ENCODE data around the gene OSBPL3.
A peak's percentile ranks its signal among the peaks of the same experiment; 100 is the strongest.

The OSBPL3 gene

GRCh38 chr7:24970676-24971075, 9.3 kb downstream of the OSBPL3 start:
- TF ChIP-seq CTCF (conservative IDR thresholded peaks at IDR 0.05; ENCODE audit: low read depth) = no peak
- H3K27ac ChIP-seq = peak overlapping the region; percentile 98
- POLR2A ChIA-PET (ENCODE audit: low non-redundant PET) = interaction anchor here (1.1 kb wide), 1 partner anchor 9 kb away, joined by 4 read pairs; no protein-coding TSS in a partner anchor
- CTCF ChIA-PET = interaction anchor here (0.9 kb wide), 1 partner anchor 8 kb away, joined by 3 read pairs; no protein-coding TSS in a partner anchor
- peak; percentile 41 for DNase-seq (ENCODE audit: low spot score)

- CTCF ChIA-PET = no interaction called here
- POLR2A ChIA-PET (ENCODE audit: low non-redundant PET) = no interaction called here
- peak overlapping the region; percentile 36 for H3K27ac ChIP-seq
- no peak for TF ChIP-seq CTCF (conservative IDR thresholded peaks at IDR 0.05; ENCODE audit: low read depth)
- DNase-seq (ENCODE audit: low spot score) = no peak
Observed at GRCh38 chr7:24968165-24968564, 11.8 kb downstream of the OSBPL3 start.

GRCh38 chr7:24967696-24968095, 12.3 kb downstream of the OSBPL3 start:
- no peak overlapping the region for H3K27ac ChIP-seq
- no peak for TF ChIP-seq CTCF (conservative IDR thresholded peaks at IDR 0.05; ENCODE audit: low read depth)
- CTCF ChIA-PET = no interaction called here
- POLR2A ChIA-PET (ENCODE audit: low non-redundant PET) = no interaction called here
- DNase-seq (ENCODE audit: low spot score) = no peak

- ChIA-PET POLR2A (ENCODE audit: low non-redundant PET) (no interaction called here), CTCF (interaction anchor here (0.6 to 1.1 kb wide), 2 partner anchors 10 to 12 kb away, joined by 4 to 5 read pairs; no protein-coding TSS in a partner anchor)
- H3K27ac ChIP-seq = no peak overlapping the region
- no peak for DNase-seq (ENCODE audit: low spot score)
- no peak for TF ChIP-seq CTCF (conservative IDR thresholded peaks at IDR 0.05; ENCODE audit: low read depth)
Observed at GRCh38 chr7:24966802-24967201, 13.2 kb downstream of the OSBPL3 start.

GRCh38 chr7:24965831-24966708, 13.9 kb downstream of the OSBPL3 start:
- ChIA-PET CTCF (interaction anchor here (0.6 to 1.1 kb wide), 2 partner anchors 9 to 13 kb away, joined by 4 to 5 read pairs; no protein-coding TSS in a partner anchor), POLR2A (ENCODE audit: low non-redundant PET) (interaction anchor here (0.5 kb wide), 1 partner anchor 10 kb away, joined by 3 read pairs; no protein-coding TSS in a partner anchor)
- peak; percentile 44 for DNase-seq (ENCODE audit: low spot score)
- H3K27ac ChIP-seq = no peak overlapping the region
- TF ChIP-seq CTCF (conservative IDR thresholded peaks at IDR 0.05; ENCODE audit: low read depth) = no peak

- H3K27ac ChIP-seq = no peak overlapping the region
- no peak for DNase-seq (ENCODE audit: low spot score)
- CTCF ChIA-PET = interaction anchor here (0.6 to 1.2 kb wide), 2 partner anchors 152 to 703 kb away, joined by 3 to 5 read pairs; no protein-coding TSS in a partner anchor
- TF ChIP-seq CTCF (conservative IDR thresholded peaks at IDR 0.05; ENCODE audit: low read depth) = no peak
- POLR2A ChIA-PET (ENCODE audit: low non-redundant PET) = no interaction called here
Observed at GRCh38 chr7:24964191-24964590, 15.8 kb downstream of the OSBPL3 start.

All from RWPE1 (cell line).